DMS79 treated with DMSO at 0.1 percent for 48 hours (cell line): ENCODE results near the gene GNPAT.
A peak's percentile ranks its signal among the peaks of the same experiment; 100 is the strongest.

ENCODE experiments used
- DNase-seq: peaks from one replicate; lab custom pipeline; 2025; lab: John Stamatoyannopoulos, UW

Gene GNPAT

GRCh38 chr1:231213831-231214573 is 27.0 kb upstream of the GNPAT start:
- no peak for DNase-seq

- DNase-seq = no peak
Measured at GRCh38 chr1:231214918-231215680, 25.9 kb upstream of the GNPAT start.

GRCh38 chr1:231215681-231216385 is 25.2 kb upstream of the GNPAT start:
- no peak for DNase-seq

GRCh38 chr1:231216498-231216897 is 24.5 kb upstream of the GNPAT start:
- no peak for DNase-seq

- no peak for DNase-seq
Measured at GRCh38 chr1:231217056-231217455, 24.0 kb upstream of the GNPAT start.

- no peak for DNase-seq
Measured at GRCh38 chr1:231218078-231218477, 22.9 kb upstream of the GNPAT start.

- DNase-seq = no peak
Measured at GRCh38 chr1:231219422-231220401, 21.3 kb upstream of the GNPAT start.

- no peak for DNase-seq
Measured at GRCh38 chr1:231220801-231221200, 20.2 kb upstream of the GNPAT start.

- no peak for DNase-seq
Measured at GRCh38 chr1:231226156-231226555, 14.9 kb upstream of the GNPAT start.

- DNase-seq = no peak
Measured at GRCh38 chr1:231231511-231231910, 9.5 kb upstream of the GNPAT start.

- no peak for DNase-seq
Measured at GRCh38 chr1:231232870-231233734, 7.9 kb upstream of the GNPAT start.

- no peak for DNase-seq
Measured at GRCh38 chr1:231233735-231234417, 7.1 kb upstream of the GNPAT start.

- no peak for DNase-seq
Measured at GRCh38 chr1:231234506-231234905, 6.5 kb upstream of the GNPAT start.

GRCh38 chr1:231235526-231236207 is 5.3 kb upstream of the GNPAT start:
- DNase-seq = no peak

- DNase-seq = no peak
Measured at GRCh38 chr1:231236208-231236591, 4.8 kb upstream of the GNPAT start.

- DNase-seq = no peak
Measured at GRCh38 chr1:231236938-231237337, 4.1 kb upstream of the GNPAT start.

- no peak for DNase-seq
Measured at GRCh38 chr1:231238298-231238697, 2.7 kb upstream of the GNPAT start.

GRCh38 chr1:231240531-231240882 is 505 bp upstream of the GNPAT start:
- peak; percentile 14 for DNase-seq

- DNase-seq = peak; percentile 40
Measured at GRCh38 chr1:231241750-231242149, 738 bp downstream of the GNPAT start.
